Stimulated activated CD4-positive, alpha-beta T cell treated with anti-CD3 and anti-CD28 coated beads, Interleukin-4, amount 100 ng/mL, for 24 hours (primary cell): ENCODE data around the gene POLR3H.

Source experiments
- DNase-seq: peaks from one replicate; pipeline ENCODE4 v3.0.0-alpha.2; 2020

POLR3H gene

GRCh38 chr22:41534219-41534618 lies 10.1 kb downstream of the POLR3H start:
- DNase-seq: no peak

GRCh38 chr22:41532908-41533825 lies 11.1 kb downstream of the POLR3H start:
- DNase-seq: peak; percentile 72

GRCh38 chr22:41531715-41532477 lies 12.4 kb downstream of the POLR3H start:
- no peak for DNase-seq

GRCh38 chr22:41530890-41531714 lies 13.2 kb downstream of the POLR3H start:
- no peak for DNase-seq

GRCh38 chr22:41528938-41529561 lies 15.2 kb downstream of the POLR3H start:
- DNase-seq: no peak

GRCh38 chr22:41528132-41528766 lies 16.0 kb downstream of the POLR3H start:
- no peak for DNase-seq

- DNase-seq: peak; percentile 71
Measured at GRCh38 chr22:41526830-41527799, 17.2 kb downstream of the POLR3H start.

- no peak for DNase-seq
Measured at GRCh38 chr22:41526226-41526829, 17.9 kb downstream of the POLR3H start.

GRCh38 chr22:41525450-41526225 lies 18.6 kb downstream of the POLR3H start:
- no peak for DNase-seq

- DNase-seq: peak; percentile 61
Measured at GRCh38 chr22:41524809-41525449, 19.3 kb downstream of the POLR3H start.

- no peak for DNase-seq
Measured at GRCh38 chr22:41524251-41524661, 20.0 kb downstream of the POLR3H start.

- DNase-seq: no peak
Measured at GRCh38 chr22:41523464-41524221, 20.6 kb downstream of the POLR3H start.

GRCh38 chr22:41522813-41523212 lies 21.5 kb downstream of the POLR3H start:
- no peak for DNase-seq

- DNase-seq: no peak
Measured at GRCh38 chr22:41521126-41521525, 23.1 kb downstream of the POLR3H start.

GRCh38 chr22:41518048-41518347 lies 26.3 kb downstream of the POLR3H start:
- DNase-seq: no peak

- DNase-seq: peak; percentile 47
Measured at GRCh38 chr22:41517172-41518047, 26.9 kb downstream of the POLR3H start.

- DNase-seq: no peak
Measured at GRCh38 chr22:41516462-41516861, 27.8 kb downstream of the POLR3H start.
